Dermis blood vessel endothelial cell (primary cell): ENCODE data around the gene GALNT7. TPM values are rescaled to one million over a fixed set of nuclear protein-coding genes. Genes with fewer than 3 reads are reported as not detected.

ENCODE experiments used
- DNase-seq: peaks from one replicate; pipeline ENCODE4 v3.0.0; 2010
- total RNA-seq: library from RNA; depleted of rRNA; stranded (reverse); fragments of >200 nt; gene quantifications from 2 replicates; pipeline ENCODE4 v1.2.3, GENCODE V29; 2014

GALNT7 gene
- total RNA-seq, 1 donor from 2014 or later: 29.3 TPM

- DNase-seq: peak; percentile 34
These were observed 192.1 kb downstream of the GALNT7 start for GRCh38 chr4:173360587-173361221.

- DNase-seq: no peak
These were observed 194.1 kb downstream of the GALNT7 start for GRCh38 chr4:173362666-173363065.

GRCh38 chr4:173365359-173365996, 196.9 kb downstream of the GALNT7 start:
- DNase-seq: no peak

GRCh38 chr4:173367285-173367684, 198.7 kb downstream of the GALNT7 start:
- DNase-seq: peak; percentile 61

- DNase-seq: peak; percentile 17
These were observed 199.3 kb downstream of the GALNT7 start for GRCh38 chr4:173367946-173368345.

GRCh38 chr4:173370130-173370476, 201.5 kb downstream of the GALNT7 start:
- DNase-seq: no peak

GRCh38 chr4:173370477-173371291, 202.1 kb downstream of the GALNT7 start, which contains the start of gene SAP30:
TSS of gene SAP30 (plus strand) at chr4:173370954. CDS start at chr4:173371183, 229 bp downstream.
- peak; percentile 99 for DNase-seq

- DNase-seq: peak; percentile 80
These were observed 202.9 kb downstream of the GALNT7 start for GRCh38 chr4:173371292-173372192.

Other genes with a start within 250 kb of the GALNT7 start
- 90.9 and 215 TPM in 2 replicates for gene HMGB2, start 165.5 kb downstream of the GALNT7 start, total RNA-seq
- 27.7 and 35.7 TPM in 2 replicates for gene SAP30, start 202.1 kb downstream of the GALNT7 start, total RNA-seq
- under 0.01 TPM in 1 of 2 replicates, not detected in the other for gene SCRG1, start 230.3 kb downstream of the GALNT7 start, total RNA-seq